ENCODE results near the gene APC2.
"Not testable (repeated sequence)": the region's sequence is repeated elsewhere in the genome, so short reads cannot be mapped to it uniquely, and the experiment has no call there.

Gene APC2

DNA sequence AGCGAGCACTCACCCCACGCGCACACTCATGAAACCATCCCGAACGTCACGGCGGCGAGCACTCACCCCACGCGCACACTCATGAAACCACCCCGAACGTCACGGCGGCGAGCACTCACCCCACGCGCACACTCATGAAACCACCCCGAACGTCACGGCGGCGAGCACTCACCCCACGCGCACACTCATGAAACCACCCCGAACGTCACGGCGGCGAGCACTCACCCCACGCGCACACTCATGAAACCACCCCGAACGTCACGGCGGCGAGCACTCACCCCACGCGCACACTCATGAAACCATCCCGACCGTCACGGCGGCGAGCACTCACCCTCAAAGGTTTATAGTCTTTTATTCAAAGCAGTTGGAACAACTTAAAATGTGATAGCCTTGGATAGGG is 29.8 kb upstream of the APC2 start:
- H3K27ac Mint-ChIP-seq; H3K27me3 Mint-ChIP-seq; DNase-seq; H3K4me3 Mint-ChIP-seq; H3K9me3 Mint-ChIP-seq; ATAC-seq (replicated peaks): not testable (repeated sequence)
- Mint-ChIP-seq H3K36me3 (peaks cover 43 to 72% of the 10 kb centered on the region in 2 donors), H3K4me1 (peaks cover 16 to 42% of the 10 kb centered on the region in 2 donors)

DNA sequence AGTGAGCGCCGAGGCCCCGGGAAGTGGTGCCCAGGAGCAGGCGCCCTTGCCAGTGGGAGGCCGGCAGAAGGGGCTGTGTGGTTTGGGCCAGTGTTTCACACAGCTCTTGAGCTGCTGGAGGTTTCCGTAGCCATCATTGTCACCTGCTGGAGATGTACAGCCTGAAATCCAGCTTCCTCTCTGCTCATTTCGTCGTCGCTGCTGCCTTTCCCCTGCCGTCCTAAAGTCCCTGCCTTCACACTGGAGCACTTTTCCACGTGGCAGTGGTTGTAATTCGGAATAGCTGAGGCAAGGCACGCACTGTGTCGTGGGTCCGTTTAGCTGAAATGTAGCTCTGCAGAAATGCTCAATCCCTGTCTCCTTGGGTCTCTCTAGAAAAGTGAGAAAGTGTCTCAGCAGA is 29.3 kb upstream of the APC2 start:
- DNase-seq (no peak), ATAC-seq (replicated peaks) (no peak)
- Mint-ChIP-seq H3K27me3 (no peaks in the 10 kb centered on the region), H3K27ac (no peak overlapping the region), H3K4me3 (no peak overlapping the region), H3K36me3 (peaks cover 46 to 71% of the 10 kb centered on the region in 2 donors), H3K4me1 (peaks cover 15 to 38% of the 10 kb centered on the region in 2 donors), H3K9me3 (no peaks in the 10 kb centered on the region)

DNA sequence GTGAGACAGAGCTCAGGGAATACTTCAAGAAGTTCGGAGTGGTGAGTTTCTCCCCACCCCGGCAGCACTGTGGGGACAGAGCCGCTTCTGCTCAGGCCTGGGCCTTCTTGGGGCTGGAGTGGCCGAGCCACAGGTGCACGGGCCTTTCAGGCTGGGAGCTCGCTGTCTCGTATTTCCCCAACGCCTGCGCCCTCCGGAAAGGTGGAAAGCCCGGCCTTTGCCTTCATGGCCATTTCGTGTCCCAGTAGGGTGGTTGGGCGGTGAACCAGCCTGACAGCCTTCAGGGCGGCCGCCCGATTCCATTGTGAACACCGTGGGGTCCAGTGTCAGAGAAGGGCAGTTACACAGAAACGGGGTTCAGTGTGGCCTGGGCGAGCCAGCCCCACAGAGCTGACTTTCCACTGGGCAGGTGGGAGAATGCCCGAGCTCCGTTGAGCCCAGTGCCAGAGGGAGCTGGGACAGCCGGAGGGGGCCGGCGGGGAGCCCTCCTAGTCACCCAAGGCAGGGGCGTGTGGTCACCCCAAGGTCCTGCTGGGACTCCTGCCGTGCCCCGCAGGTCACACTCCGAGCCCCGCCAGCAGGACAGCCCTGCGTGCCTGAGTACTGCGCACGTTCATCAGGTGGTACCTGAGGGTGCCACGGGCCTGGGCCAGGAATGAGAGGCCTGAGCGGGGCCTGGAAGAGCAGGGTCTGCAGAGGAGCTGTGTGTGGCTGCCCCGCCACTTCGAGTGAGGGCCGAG is 28.5 kb upstream of the APC2 start:
- ATAC-seq (replicated peaks) (no peak), DNase-seq (no peak)
- no peak overlapping the region for H3K4me3 Mint-ChIP-seq
- peaks cover 45 to 69% of the 10 kb centered on the region in 2 donors for H3K36me3 Mint-ChIP-seq
- H3K27ac Mint-ChIP-seq: no peak overlapping the region
- no peaks in the 10 kb centered on the region for H3K27me3 Mint-ChIP-seq
- H3K9me3 Mint-ChIP-seq: no peaks in the 10 kb centered on the region
- H3K4me1 Mint-ChIP-seq: peaks cover 12 to 30% of the 10 kb centered on the region in 2 donors

DNA sequence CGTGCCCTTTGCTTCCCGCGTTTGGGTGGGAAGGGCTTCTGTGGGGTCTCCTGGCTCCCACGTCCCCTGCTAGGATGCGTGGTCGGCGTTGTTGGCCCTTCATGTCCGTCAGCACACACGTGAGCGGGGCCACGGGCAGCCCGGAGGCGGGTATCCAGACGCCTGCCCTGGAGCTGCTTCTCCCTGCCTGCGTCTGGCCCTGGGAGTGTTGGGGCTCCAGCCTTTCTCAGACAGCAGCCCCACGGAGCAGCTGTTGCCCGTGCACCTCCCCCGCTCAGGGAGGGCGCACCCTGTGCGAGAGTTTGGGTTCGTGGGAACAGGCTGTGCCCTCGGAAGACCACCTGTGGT is 28.0 kb upstream of the APC2 start:
- Mint-ChIP-seq H3K9me3 (no peaks in the 10 kb centered on the region), H3K27me3 (no peaks in the 10 kb centered on the region), H3K36me3 (peaks cover 42 to 67% of the 10 kb centered on the region in 2 donors), H3K4me3 (no peak overlapping the region), H3K4me1 (peaks cover 12 to 26% of the 10 kb centered on the region in 2 donors), H3K27ac (no peak overlapping the region)
- DNase-seq: no peak
- no peak for ATAC-seq (replicated peaks)

DNA sequence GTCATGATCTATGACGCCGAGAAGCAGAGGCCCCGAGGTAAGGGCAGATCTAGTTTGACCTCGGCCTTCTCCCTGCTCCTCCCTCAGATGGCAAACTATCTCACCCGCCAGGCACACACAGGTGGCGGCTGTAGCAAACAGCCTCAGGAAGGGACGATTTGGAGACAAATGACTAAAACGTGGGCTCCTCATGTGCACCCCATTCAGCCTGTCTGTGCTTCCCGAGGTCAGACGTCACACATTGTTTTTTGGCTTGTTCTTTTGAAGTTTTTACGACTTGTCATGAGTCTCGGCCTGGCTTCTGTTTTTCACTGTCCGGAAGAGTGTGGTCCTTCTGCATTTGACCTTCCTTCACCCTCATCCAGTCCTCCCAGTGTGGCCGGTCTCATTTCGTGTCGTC is 27.6 kb upstream of the APC2 start:
- H3K9me3 Mint-ChIP-seq: no peaks in the 10 kb centered on the region
- no peak overlapping the region for H3K27ac Mint-ChIP-seq
- peaks cover 42 to 65% of the 10 kb centered on the region in 2 donors for H3K36me3 Mint-ChIP-seq
- DNase-seq: no peak
- no peak overlapping the region for H3K4me3 Mint-ChIP-seq
- peaks cover 10 to 23% of the 10 kb centered on the region in 2 donors for H3K4me1 Mint-ChIP-seq
- no peak for ATAC-seq (replicated peaks)
- no peaks in the 10 kb centered on the region for H3K27me3 Mint-ChIP-seq

DNA sequence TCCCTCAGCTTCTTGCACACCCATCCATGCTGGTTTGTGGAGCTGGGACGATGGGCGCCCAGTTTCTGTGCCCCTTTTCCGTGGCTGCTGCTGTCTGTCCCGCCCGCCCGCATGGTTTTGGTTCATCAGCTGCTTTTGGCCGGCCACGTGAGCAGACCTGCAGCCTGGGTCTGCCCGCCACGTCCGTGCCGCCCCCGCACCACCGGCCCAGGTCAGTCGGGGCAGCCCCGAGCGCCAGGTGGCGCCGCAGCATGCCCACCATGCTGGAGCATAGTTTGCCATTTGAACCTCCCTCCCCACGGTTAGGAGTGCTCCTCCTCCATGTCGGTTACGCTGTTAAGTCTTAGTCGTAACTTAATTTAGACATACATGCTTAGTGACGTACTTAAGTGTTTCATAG is 27.0 kb upstream of the APC2 start:
- Mint-ChIP-seq H3K9me3 (no peaks in the 10 kb centered on the region), H3K4me1 (peaks cover 6 to 19% of the 10 kb centered on the region in 2 donors), H3K27me3 (no peaks in the 10 kb centered on the region), H3K4me3 (no peak overlapping the region), H3K36me3 (peaks cover 39 to 59% of the 10 kb centered on the region in 2 donors), H3K27ac (no peak overlapping the region)
- no peak for ATAC-seq (replicated peaks)
- DNase-seq: no peak

DNA sequence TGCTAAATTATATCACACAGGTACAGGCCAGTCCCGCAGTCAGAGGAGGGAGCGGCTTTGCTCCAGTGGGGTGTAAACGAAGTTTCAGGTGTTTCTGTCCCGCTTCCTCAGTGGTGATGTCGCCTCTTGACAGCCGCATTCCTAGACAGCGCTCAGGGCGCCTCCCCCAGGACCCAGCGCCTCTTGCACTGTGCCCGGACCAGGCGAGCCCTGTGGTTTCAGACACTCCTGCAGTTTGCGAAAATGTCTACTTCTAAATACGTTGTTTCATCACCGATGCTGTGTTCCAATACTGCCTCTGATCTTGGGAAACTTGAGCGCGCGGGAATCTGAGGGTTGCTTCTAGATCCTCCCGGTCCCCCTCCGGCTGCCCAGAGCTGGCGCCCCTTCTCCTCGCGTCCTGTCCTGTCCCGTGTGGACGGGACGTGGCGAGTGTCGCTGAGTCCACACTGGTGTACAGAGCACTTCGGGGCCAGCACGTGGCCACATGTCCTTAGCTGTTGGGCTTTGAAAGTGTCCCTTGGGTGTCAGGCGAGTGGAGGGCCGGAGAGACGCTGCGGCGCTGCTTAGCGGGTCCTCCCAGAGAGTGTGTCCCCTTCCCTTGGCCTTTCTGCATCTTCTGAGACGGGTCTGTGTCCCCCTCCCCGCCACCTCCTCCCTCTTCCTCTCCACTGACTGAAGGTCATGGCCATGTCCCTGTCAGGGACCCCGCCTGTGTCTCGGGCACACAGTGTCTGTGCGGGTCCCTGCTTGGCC is 26.3 kb upstream of the APC2 start:
- Mint-ChIP-seq H3K9me3 (no peaks in the 10 kb centered on the region), H3K27me3 (no peaks in the 10 kb centered on the region), H3K4me1 (peaks cover 6 to 19% of the 10 kb centered on the region in 2 donors), H3K36me3 (peaks cover 39 to 56% of the 10 kb centered on the region in 2 donors), H3K27ac (no peak overlapping the region), H3K4me3 (no peak overlapping the region)
- DNase-seq (no peak), ATAC-seq (replicated peaks) (no peak)

DNA sequence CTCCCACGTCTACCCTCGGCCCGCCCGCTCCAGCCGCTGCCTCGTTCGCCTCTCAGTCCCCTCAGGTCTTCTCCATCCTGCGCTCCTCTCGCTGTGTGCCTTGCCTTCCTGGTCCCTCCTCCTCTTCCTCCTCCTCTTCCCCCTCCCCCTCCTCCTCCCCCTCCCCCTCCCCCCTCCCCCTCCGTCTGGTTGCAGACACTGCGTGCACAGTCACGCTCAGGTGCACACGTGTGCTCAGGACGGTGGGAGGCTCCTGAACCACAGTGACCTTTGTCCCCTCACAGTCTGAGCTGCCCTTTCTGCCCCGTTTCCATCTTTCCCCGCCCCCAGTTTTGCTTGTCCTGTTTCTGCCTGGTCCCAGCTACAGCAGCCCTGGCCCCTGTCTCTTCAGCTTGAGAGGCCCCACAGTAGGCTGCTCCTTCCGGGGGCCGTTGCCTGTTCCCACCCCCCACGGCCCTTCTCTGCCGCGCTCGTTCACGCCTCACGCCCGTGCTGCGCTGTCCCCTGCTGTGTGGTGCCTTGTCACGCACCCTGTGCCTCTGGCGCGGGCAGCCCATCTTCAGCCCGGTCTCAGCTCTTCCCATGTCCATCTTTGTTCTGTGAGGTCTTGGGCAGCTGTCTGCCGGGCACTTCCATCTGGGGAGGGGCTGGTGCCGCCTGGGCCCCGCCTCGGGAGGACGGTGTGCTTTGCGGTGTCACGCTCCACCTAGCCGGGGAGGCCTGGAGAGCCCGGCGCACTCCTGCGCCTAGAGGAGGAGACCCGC is 25.5 kb upstream of the APC2 start:
- Mint-ChIP-seq H3K27ac (no peak overlapping the region), H3K4me3 (no peak overlapping the region), H3K9me3 (no peaks in the 10 kb centered on the region), H3K27me3 (no peaks in the 10 kb centered on the region), H3K36me3 (peaks cover 34 to 48% of the 10 kb centered on the region in 2 donors), H3K4me1 (peaks cover 4 to 19% of the 10 kb centered on the region in 2 donors)
- peak in 1 of 2 donors; percentile 34 for ATAC-seq (replicated peaks)
- DNase-seq: no peak

DNA sequence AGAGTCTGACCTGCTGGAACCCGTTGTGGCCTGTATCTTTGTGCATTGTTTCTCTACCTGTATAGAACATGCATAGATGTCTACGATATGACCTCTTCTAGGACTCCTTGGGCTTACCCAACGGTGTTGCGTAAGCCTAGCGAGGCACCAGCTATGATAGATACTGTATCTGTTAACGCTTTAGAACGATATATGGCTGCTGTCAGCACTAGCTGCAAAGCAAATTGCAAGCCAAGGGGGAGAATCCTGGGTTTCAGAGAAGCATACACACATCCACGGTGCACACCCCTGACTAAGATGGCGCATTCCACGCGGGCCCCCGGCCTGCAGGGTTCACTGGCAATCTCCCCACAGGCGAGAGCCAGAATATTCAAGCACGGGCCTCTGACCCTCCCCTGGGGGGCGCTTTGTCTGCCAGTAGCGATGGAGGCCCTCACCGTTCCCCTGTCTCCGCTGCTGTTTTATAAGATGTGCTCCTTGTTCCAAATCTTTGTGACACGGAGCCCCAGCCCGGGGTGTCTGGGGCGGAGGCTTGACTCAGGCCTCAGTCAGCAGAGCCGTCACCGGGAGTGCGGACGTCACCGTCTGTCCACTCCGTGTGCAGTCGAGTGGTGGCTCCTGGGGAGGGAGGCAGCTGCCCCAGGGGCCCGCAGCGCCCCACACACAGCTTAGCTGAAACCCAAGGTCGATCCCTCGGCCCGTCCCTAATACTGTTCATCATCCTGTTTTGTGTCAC is 24.7 kb upstream of the APC2 start:
- peaks cover 33 to 47% of the 10 kb centered on the region in 2 donors for H3K36me3 Mint-ChIP-seq
- ATAC-seq (replicated peaks): no peak
- H3K27me3 Mint-ChIP-seq: no peaks in the 10 kb centered on the region
- H3K4me1 Mint-ChIP-seq: peaks cover 4 to 19% of the 10 kb centered on the region in 2 donors
- DNase-seq: no peak
- H3K4me3 Mint-ChIP-seq: no peak overlapping the region
- no peaks in the 10 kb centered on the region for H3K9me3 Mint-ChIP-seq
- peak overlapping the region; percentile 77 for H3K27ac Mint-ChIP-seq

DNA sequence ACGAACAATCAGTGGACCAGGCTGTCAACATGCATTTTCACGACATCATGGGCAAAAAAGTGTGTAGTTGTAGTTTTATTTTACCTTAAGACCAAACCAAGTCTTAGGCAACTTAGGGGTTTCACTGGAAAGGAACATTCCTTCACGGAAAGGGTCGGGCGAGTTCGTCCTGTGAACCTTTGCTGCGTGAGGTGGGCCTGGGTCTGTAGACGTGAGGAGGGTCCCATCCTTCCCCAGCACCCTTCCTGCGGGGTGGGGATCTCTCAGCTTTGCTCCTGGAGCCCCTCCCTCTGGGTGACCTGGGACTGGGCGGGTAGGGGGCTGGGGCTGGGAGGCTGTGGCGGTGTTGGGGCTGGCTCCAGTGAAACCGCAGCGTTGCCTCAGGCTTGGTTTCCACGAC is 24.0 kb upstream of the APC2 start:
- ATAC-seq (replicated peaks): no peak
- peaks cover 33 to 43% of the 10 kb centered on the region in 2 donors for H3K36me3 Mint-ChIP-seq
- no peaks in the 10 kb centered on the region for H3K9me3 Mint-ChIP-seq
- H3K4me3 Mint-ChIP-seq: no peak overlapping the region
- no peak for DNase-seq
- H3K27ac Mint-ChIP-seq: peak overlapping the region; percentile 51
- peaks cover 4 to 19% of the 10 kb centered on the region in 2 donors for H3K4me1 Mint-ChIP-seq
- H3K27me3 Mint-ChIP-seq: no peaks in the 10 kb centered on the region

DNA sequence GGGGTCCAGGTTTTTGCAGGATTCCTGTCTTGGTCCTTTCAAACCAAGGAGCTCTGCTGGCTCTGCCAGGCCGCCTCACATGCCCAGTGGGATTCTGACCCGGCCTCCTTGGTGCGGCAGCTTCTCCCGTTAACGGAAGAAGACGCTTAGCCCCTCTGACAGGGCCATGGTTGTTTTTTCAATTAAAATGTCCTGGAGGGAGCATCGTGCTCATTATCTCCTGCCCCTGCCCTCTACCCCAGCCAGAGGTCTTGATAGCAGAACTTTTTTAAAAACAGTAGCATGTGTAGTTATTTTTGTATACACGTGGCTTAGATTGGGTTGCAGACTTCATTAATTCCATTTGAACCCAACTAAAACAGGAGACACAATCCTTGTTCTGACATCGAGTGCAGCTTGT is 23.2 kb upstream of the APC2 start:
- ATAC-seq (replicated peaks) (no peak), DNase-seq (no peak)
- H3K9me3 Mint-ChIP-seq: no peaks in the 10 kb centered on the region
- peaks cover 4 to 19% of the 10 kb centered on the region in 2 donors for H3K4me1 Mint-ChIP-seq
- H3K27me3 Mint-ChIP-seq: no peaks in the 10 kb centered on the region
- no peak overlapping the region for H3K27ac Mint-ChIP-seq
- peaks cover 29 to 44% of the 10 kb centered on the region in 2 donors for H3K36me3 Mint-ChIP-seq
- no peak overlapping the region for H3K4me3 Mint-ChIP-seq

DNA sequence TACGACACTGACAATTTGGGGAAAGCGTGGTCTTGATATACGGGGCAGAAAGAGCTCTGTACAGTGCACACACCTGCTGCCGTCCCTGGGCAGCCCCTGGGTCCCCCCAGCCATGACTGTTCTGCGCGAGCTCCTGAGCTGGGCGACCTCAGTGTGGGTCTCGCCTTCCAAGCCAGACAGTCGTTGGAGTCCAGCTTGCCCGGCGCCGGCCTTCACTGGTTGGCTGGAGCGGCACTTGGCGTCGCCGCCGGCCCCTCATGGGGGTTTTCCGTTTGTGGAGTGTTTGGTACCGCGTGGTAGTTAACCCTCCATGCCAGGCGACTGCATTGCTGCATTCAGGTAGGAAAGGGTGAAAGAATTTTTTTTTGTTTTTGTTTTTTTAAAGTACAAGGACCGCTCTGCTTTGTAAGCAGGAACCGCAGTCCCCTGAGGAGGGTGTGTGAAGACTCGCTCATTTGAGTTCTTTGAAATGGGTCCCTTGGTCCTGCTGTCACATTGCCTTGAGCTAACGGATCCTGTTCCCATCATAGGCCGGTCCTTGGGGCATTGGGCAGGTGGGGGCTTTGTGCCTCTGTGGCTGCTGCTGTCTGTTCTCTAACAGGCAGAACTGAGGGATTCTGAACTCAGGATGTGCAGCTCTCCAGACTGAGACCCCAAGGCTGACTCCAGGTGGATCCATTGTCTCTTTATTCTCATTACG is 22.6 kb upstream of the APC2 start:
- Mint-ChIP-seq H3K9me3 (no peaks in the 10 kb centered on the region), H3K4me3 (no peak overlapping the region), H3K36me3 (peaks cover 30 to 43% of the 10 kb centered on the region in 2 donors), H3K27ac (peak overlapping the region; percentile 59), H3K27me3 (no peaks in the 10 kb centered on the region), H3K4me1 (peaks cover 4 to 19% of the 10 kb centered on the region in 2 donors)
- no peak for ATAC-seq (replicated peaks)
- no peak for DNase-seq

DNA sequence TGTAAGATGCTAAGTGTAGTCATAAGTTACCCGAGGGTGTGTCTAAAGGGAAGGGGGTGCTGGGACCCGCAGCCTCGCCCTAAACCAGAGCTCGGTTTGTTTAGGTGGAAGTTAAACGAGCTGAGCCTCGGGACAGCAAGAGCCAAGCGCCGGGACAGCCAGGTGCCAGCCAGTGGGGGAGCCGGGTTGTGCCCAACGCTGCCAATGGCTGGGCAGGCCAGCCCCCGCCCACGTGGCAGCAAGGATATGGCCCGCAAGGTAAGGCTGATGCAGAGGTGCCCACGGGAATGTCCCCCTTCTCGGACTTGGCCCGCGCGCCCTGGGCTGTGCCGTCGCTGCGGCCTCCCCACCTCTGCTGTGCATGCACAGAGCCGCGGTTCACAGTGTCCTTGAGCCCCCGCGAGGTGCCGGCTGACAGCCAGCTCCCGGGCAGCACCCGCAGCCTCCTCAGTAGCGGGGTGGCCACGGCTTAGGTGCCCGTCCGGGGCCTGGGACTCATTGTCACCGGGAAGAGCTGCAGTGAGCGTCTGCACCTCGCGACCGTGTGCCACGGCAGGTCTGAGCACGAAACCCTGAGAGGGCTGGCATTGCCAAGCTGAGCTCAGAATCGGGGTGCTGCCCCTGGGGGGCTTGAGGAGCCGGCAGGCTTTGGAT is 21.1 kb upstream of the APC2 start:
- Mint-ChIP-seq H3K36me3 (peaks cover 31 to 33% of the 10 kb centered on the region in 2 donors), H3K9me3 (no peaks in the 10 kb centered on the region), H3K4me1 (peaks cover 4 to 13% of the 10 kb centered on the region in 2 donors), H3K27me3 (no peaks in the 10 kb centered on the region), H3K27ac (no peak overlapping the region), H3K4me3 (no peak overlapping the region)
- DNase-seq (no peak), ATAC-seq (replicated peaks) (no peak)
